Effector memory CD8-positive, alpha-beta T cell (primary cell): ENCODE data around the gene PTK7.
A peak's percentile ranks its signal among the peaks of the same experiment; 100 is the strongest.
"Not testable (repeated sequence)": the region's sequence is repeated elsewhere in the genome, so short reads cannot be mapped to it uniquely, and the experiment has no call there.

ENCODE experiments used
- ATAC-seq: fragments of 150-1000 bp; cut with Tn5 transposase; replicated peaks from 2 replicates; pipeline ENCODE4 v1.10.0; 2021; ENCODE audit warnings: mild to moderate bottlenecking, moderate library complexity
- DNase-seq, 3 experiments: peaks; one replicate each; pipeline ENCODE4 v3.0.0; 2021
- H3K27ac Mint-ChIP-seq, 2 donors: one replicate each; pipeline ENCODE4 v1.8.0; 2022; ENCODE audit warnings: mild to moderate bottlenecking in 2 of 2, mixed read lengths in 2 of 2, moderate library complexity in 2 of 2
- H3K27me3 Mint-ChIP-seq, 2 donors: one replicate each; pipeline ENCODE4 v1.8.0; 2022; ENCODE audit warnings: mixed read lengths in 2 of 2
- H3K36me3 Mint-ChIP-seq: one replicate; pipeline ENCODE4 v1.8.0; 2022; ENCODE audit warnings: mild to moderate bottlenecking, moderate library complexity, mixed read lengths; ENCODE audit not compliant: insufficient read depth
- H3K4me1 Mint-ChIP-seq, 2 donors: one replicate each; pipeline ENCODE4 v1.8.0; 2022; ENCODE audit warnings: low read depth in 2 of 2, mixed read lengths in 2 of 2
- H3K4me3 Mint-ChIP-seq, 2 donors: one replicate each; pipeline ENCODE4 v1.8.0; 2022; ENCODE audit warnings: mild to moderate bottlenecking in 2 of 2, mixed read lengths in 2 of 2, moderate library complexity in 2 of 2
- H3K9me3 Mint-ChIP-seq, 2 donors: one replicate each; pipeline ENCODE4 v1.8.0; 2022; ENCODE audit warnings: mixed read lengths in 2 of 2

PTK7 gene

DNA sequence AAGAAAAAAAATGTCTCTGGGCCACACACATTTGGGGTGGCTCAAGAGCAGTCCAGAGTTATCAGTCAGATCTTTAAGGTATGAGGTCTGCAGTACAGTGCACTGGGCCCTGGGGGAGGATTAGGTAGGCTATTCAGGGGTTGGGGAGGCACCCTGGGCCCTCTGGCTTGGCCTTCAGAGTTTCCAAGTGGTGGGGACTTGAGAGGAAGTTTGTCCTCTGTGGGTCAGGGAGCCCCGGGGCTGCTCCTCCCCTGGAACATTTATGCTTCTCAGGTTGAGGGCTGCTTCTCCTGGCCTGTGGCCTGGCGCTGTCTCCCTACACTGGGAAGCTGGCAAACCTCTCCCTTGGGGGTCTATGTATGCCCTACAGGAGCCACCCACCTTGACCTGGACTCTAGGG lies 46.0 kb downstream of the PTK7 start:
- Mint-ChIP-seq H3K27ac (no peak overlapping the region), H3K4me1 (no peaks in the 10 kb centered on the region), H3K4me3 (no peak overlapping the region), H3K27me3 (peaks cover 9 to 44% of the 10 kb centered on the region in 2 donors), H3K36me3 (peaks cover 2% of the 10 kb centered on the region), H3K9me3 (no peaks in the 10 kb centered on the region)
- no peak for DNase-seq
- ATAC-seq = no peak

DNA sequence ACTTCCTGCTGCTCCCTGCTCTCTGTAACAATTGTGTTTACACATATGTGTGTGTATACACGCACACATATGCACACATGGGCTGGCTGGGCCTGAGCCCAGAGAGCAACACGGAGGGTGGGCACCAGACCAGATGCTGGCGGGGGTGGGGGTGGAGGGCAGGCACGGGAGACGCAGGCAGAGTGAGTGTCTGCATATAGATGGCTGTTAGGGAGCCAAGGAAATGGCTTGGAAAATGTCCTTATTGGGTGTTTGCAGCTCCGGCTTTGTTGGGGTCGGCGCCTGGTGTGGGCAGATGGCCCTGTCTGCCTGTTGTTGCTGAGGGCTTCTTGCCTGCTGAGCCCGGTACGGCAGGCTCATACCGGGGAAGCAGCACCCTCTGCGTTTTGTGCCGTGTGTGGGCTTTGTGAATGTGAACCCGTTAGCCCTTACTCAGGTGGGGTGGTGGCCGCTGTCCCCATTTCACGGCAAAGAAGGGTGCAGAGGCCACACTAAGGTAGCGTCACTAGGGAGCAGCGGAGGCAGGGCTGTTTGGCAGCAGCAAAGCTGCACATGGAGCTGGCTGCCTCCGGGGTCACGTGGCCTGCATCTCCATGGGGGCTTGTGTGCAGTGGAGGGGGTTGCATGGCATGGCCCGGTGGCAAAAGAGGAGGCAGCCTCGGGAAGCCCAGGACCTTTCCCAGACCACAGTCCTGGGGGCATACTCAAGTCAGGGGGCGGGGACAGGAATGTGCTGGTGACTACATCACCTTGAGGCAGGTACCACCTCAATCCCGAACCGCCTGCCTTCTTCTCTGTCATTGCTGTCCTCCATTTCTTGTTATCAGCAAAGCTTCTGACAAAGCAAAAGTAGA lies 47.6 kb downstream of the PTK7 start:
- H3K36me3 Mint-ChIP-seq = peaks cover 2% of the 10 kb centered on the region
- H3K9me3 Mint-ChIP-seq = no peaks in the 10 kb centered on the region
- DNase-seq (no peak), ATAC-seq (no peak)
- H3K4me1 Mint-ChIP-seq = no peaks in the 10 kb centered on the region
- peaks cover 9 to 46% of the 10 kb centered on the region in 2 donors for H3K27me3 Mint-ChIP-seq
- no peak overlapping the region for H3K27ac Mint-ChIP-seq
- no peak overlapping the region for H3K4me3 Mint-ChIP-seq

DNA sequence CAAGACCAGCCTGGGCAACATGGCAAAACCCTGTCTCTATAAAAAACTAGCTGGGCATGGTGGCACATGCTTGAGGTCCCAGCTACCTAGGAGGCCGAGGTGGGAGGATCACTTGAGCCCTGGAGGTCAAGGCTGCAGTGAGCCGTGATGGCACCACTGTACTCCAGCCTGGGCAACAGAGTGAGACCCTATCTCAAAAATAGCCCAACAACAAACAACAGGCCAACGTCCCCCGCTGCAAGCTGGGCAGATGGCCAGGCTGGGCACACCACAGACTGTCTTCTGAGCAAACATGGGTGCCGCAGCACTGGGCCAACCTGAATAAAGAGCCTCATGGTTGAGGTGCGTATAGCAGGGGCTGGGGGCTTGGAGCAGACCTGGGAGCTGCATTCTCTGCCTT lies 48.4 kb downstream of the PTK7 start:
- H3K36me3 Mint-ChIP-seq = peaks cover 2% of the 10 kb centered on the region
- DNase-seq (no peak), ATAC-seq (no peak)
- H3K9me3 Mint-ChIP-seq = no peaks in the 10 kb centered on the region
- H3K27ac Mint-ChIP-seq = no peak overlapping the region
- H3K27me3 Mint-ChIP-seq = peaks cover 7 to 43% of the 10 kb centered on the region in 2 donors
- no peak overlapping the region for H3K4me3 Mint-ChIP-seq
- no peaks in the 10 kb centered on the region for H3K4me1 Mint-ChIP-seq

DNA sequence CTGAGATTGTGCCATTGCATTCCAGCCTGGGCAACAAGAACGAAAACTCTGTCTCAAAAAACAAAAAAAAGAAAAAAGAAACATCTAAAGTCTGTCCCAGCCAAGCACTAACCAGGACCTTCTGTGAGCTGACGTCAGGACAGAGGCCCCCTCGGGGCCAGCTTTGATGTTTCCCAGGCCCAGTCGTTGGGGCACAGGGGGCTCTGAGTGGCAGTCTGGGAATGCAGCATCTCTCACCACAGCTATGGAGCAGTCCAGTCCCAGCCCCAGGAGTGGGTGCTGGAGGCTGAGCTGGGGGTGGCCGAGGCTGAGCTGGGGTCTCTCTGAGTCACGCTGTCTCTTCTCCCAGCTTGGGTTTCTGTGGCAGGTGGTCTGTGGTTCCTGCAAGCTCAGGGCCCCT lies 49.0 kb downstream of the PTK7 start:
- peaks cover 2% of the 10 kb centered on the region for H3K36me3 Mint-ChIP-seq
- peaks cover 2 to 43% of the 10 kb centered on the region in 2 donors for H3K27me3 Mint-ChIP-seq
- no peak overlapping the region for H3K27ac Mint-ChIP-seq
- H3K4me3 Mint-ChIP-seq = no peak overlapping the region
- H3K9me3 Mint-ChIP-seq = no peaks in the 10 kb centered on the region
- ATAC-seq (no peak), DNase-seq (no peak)
- no peaks in the 10 kb centered on the region for H3K4me1 Mint-ChIP-seq

DNA sequence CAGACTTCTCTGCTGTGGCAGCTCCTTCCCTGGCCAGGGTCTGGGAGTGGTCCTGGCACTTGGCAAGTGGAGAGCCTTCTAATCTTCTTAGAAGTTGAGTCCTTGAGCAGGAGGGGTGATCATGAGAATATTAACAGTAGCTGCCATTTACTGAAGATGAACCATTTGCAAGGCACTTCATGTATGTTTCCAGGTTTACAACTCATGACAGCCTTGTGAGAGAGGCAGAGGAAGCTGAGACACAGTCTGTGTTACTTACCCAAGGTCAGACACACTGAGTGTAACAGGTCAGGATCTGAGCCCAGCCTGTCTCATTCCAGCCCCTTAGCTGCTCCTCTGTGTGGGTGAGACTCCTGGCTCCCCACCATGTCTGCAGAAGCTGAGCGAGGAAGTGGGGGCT lies 49.4 kb downstream of the PTK7 start:
- Mint-ChIP-seq H3K36me3 (peaks cover 2% of the 10 kb centered on the region), H3K4me3 (no peak overlapping the region), H3K27ac (no peak overlapping the region), H3K27me3 (peaks cover 5 to 44% of the 10 kb centered on the region in 2 donors), H3K9me3 (no peaks in the 10 kb centered on the region), H3K4me1 (no peaks in the 10 kb centered on the region)
- no peak for DNase-seq
- ATAC-seq = no peak

DNA sequence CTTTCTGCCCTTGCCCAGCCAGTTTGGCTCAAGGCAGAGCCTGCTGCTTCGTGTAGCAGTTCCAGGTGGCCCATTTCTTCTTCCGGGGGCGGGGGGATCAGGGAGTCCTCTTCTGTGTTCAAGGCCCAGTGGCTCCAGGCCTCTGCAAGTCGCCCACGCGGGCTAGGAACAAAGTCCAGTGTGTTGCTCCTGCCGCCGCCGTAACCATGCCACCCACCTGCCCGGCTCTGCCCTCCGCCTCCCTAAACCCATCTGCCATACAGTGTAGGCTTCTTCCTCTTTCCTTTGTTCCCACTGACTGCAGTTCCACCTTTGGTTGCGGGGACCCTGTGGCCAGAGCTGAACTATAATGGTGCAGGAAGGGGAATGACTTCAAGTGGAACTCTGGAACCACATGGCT lies 51.1 kb downstream of the PTK7 start:
- H3K4me1 Mint-ChIP-seq = no peaks in the 10 kb centered on the region
- no peaks in the 10 kb centered on the region for H3K9me3 Mint-ChIP-seq
- ATAC-seq (no peak), DNase-seq (no peak)
- H3K27ac Mint-ChIP-seq = no peak overlapping the region
- peaks cover 2% of the 10 kb centered on the region for H3K36me3 Mint-ChIP-seq
- H3K4me3 Mint-ChIP-seq = no peak overlapping the region
- H3K27me3 Mint-ChIP-seq = peaks cover 6 to 61% of the 10 kb centered on the region in 2 donors

DNA sequence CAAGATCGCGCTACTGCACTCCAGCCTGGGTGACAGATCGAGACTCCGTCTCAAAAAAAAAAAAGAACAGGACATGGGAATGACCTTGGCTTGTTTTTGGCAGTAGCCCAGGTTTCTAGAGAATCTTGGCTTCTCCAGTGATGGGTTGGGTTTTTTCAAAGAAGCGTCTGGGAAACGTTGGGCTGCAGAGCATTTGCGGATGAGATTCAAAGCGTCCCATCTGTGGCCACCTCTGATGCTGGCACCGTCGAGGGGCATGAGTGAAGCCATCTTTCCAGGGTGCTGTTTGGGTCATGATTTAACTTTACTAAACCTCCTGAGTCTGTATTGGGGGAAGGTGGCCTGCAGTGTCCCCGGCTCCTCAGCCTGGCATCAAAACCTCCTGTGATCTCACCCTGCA lies 51.8 kb downstream of the PTK7 start:
- Mint-ChIP-seq H3K4me1 (no peaks in the 10 kb centered on the region), H3K27me3 (peaks cover 6 to 59% of the 10 kb centered on the region in 2 donors), H3K4me3 (no peak overlapping the region), H3K27ac (no peak overlapping the region), H3K9me3 (no peaks in the 10 kb centered on the region), H3K36me3 (peaks cover 2% of the 10 kb centered on the region)
- ATAC-seq (no peak), DNase-seq (no peak)

DNA sequence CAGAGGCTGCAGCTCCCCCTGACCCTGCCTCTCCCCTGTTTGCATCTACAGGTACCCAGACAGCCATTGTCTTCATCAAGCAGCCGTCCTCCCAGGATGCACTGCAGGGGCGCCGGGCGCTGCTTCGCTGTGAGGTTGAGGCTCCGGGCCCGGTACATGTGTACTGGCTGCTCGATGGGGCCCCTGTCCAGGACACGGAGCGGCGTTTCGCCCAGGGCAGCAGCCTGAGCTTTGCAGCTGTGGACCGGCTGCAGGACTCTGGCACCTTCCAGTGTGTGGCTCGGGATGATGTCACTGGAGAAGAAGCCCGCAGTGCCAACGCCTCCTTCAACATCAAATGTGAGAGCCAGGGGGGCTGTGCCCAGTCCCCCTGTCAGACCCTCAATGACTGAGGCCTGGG lies 52.8 kb downstream of the PTK7 start:
- H3K9me3 Mint-ChIP-seq = no peaks in the 10 kb centered on the region
- H3K36me3 Mint-ChIP-seq = no peaks in the 10 kb centered on the region
- no peak overlapping the region for H3K4me3 Mint-ChIP-seq
- no peak overlapping the region for H3K27ac Mint-ChIP-seq
- no peak for ATAC-seq
- H3K4me1 Mint-ChIP-seq = no peaks in the 10 kb centered on the region
- no peak for DNase-seq
- peaks cover 6 to 55% of the 10 kb centered on the region in 2 donors for H3K27me3 Mint-ChIP-seq

DNA sequence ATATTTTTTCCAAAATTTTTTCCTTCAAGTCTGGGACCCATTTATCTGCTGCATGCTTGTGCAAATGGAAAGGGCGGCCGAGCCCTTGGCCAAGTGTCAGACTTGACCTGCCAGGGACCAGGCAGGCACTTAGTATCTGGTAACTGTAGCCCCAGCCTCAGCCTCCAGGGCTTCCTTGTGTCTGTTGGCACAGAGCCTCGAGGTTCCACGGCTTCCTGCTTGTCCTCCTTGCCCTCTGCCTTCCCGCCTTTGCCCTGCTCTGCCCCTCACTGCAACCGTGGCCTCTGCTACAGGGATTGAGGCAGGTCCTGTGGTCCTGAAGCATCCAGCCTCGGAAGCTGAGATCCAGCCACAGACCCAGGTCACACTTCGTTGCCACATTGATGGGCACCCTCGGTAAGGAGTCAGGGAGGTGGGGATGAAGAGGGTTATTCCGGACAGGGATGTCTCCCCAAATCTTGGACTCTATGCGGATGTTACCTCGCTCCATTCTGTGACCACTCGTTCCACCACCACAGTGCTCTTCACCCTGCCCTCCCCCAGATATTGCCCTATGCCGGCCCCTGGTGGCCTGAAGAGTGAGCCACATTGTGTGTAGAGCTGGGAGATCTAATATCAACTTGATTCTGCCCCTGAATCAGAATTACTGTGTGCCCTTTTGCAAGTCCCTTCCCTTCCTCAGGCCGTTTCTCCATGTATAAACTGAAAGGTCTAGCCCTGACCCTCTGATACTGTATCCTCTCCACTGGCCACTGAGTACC lies 53.5 kb downstream of the PTK7 start:
- DNase-seq (no peak), ATAC-seq (peak; percentile 39)
- H3K36me3 Mint-ChIP-seq = no peaks in the 10 kb centered on the region
- H3K9me3 Mint-ChIP-seq = no peaks in the 10 kb centered on the region
- H3K4me3 Mint-ChIP-seq = no peak overlapping the region
- no peaks in the 10 kb centered on the region for H3K4me1 Mint-ChIP-seq
- H3K27ac Mint-ChIP-seq = peak overlapping the region in 1 of 2 donors; percentile 45
- peaks cover 6 to 55% of the 10 kb centered on the region in 2 donors for H3K27me3 Mint-ChIP-seq

DNA sequence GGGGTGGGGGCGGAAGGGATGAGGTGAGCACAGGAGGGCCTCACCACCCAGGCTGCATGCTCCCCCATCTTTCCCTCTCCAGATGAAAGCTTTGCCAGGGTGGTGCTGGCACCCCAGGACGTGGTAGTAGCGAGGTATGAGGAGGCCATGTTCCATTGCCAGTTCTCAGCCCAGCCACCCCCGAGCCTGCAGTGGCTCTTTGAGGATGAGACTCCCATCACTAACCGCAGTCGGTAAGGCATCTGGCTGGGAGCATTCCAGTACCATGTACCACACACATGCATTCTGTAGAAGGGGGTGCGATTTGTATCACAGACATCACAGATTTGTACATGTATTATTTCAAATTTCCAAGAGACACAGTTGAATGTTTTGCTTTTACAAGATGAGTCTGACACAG lies 54.3 kb downstream of the PTK7 start:
- no peak for DNase-seq
- H3K27ac Mint-ChIP-seq = peak overlapping the region in 1 of 2 donors; percentile 45
- no peak overlapping the region for H3K4me3 Mint-ChIP-seq
- H3K9me3 Mint-ChIP-seq = no peaks in the 10 kb centered on the region
- H3K36me3 Mint-ChIP-seq = no peaks in the 10 kb centered on the region
- H3K27me3 Mint-ChIP-seq = peaks cover 6 to 53% of the 10 kb centered on the region in 2 donors
- H3K4me1 Mint-ChIP-seq = peaks cover 0 to 3% of the 10 kb centered on the region in 2 donors
- ATAC-seq = no peak

DNA sequence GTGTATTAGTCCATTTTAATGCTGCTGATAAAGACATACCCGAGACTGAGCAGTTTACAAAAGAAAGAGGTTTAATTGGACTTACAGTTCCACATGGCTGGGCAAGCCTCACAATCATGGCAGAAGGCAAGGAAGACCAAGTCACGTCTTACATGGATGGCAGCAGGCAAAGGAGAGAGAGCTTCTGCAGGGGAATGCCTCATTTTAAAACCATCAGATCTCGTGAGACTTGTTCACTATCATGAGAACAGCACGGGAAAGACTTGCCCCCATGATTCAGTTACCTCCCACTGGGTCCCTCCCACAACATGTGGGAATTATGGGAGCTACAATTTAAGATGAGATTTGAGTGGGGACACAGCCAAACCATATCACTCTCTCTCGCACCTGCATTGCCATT lies 55.3 kb downstream of the PTK7 start:
- H3K4me3 Mint-ChIP-seq, H3K9me3 Mint-ChIP-seq, H3K27ac Mint-ChIP-seq: not testable (repeated sequence)

DNA sequence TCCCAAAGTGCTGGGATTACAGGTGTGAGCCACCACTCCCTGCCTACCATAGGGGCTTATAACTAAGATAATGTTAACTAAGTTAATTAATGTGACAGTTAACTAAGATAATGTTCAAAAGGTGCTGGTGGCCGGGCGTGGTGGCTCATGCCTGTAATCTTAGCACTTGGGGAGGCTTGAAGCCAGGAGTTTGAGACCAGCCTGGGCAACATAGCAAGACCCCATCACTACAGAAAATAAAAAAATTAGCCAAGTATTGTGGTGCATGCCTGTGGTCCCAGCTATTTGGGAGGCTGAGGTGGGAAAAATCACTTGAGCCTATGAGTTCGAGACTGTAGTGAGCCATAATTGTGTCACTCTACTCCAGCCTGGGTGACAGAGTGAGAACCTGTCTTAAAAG lies 62.2 kb downstream of the PTK7 start:
- ATAC-seq = no peak
- DNase-seq = no peak
- no peaks in the 10 kb centered on the region for H3K36me3 Mint-ChIP-seq
- H3K27ac Mint-ChIP-seq = no peak overlapping the region
- H3K4me1 Mint-ChIP-seq = peaks cover 8 to 18% of the 10 kb centered on the region in 2 donors
- no peak overlapping the region for H3K4me3 Mint-ChIP-seq
- no peaks in the 10 kb centered on the region for H3K27me3 Mint-ChIP-seq
- H3K9me3 Mint-ChIP-seq = no peaks in the 10 kb centered on the region

More for the DNA sequence above, 55.3 kb downstream of the PTK7 start:
- not testable (repeated sequence) for DNase-seq, ATAC-seq, H3K4me1 Mint-ChIP-seq, H3K36me3 Mint-ChIP-seq
- H3K27me3 Mint-ChIP-seq = peaks cover 6 to 44% of the 10 kb centered on the region in 2 donors

DNA sequence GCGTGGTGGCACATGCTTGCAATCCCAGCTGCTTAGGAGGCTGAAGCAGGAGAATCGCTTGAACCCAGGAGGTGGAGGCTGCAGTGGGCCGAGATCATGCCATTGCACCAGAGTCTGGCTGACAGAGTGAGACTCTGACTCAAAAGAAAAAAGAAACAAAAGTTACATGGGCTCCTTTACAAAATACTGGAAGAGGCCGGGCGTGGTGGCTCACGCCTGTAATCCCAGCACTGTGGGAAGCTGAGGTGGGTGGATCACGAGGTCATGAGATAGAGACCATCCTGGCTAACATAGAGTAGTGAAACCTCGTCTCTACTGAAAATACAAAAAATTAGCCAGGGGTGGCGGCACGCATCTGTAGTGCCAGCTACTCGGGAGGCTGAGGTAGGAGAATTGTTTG lies 63.9 kb downstream of the PTK7 start:
- ATAC-seq, H3K27ac Mint-ChIP-seq, H3K27me3 Mint-ChIP-seq, H3K4me3 Mint-ChIP-seq, H3K36me3 Mint-ChIP-seq, DNase-seq, H3K9me3 Mint-ChIP-seq: not testable (repeated sequence)
- peaks cover 15 to 24% of the 10 kb centered on the region in 2 donors for H3K4me1 Mint-ChIP-seq

DNA sequence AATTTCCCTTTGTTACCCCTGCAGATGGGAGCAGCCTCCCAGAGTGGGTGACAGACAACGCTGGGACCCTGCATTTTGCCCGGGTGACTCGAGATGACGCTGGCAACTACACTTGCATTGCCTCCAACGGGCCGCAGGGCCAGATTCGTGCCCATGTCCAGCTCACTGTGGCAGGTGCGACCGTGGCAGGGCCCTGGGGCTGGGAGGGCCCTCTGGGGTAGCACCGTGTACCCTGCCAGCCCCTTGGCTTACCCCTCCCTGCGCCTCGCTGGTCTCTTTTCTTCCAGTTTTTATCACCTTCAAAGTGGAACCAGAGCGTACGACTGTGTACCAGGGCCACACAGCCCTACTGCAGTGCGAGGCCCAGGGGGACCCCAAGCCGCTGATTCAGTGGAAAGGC lies 65.5 kb downstream of the PTK7 start:
- Mint-ChIP-seq H3K36me3 (no peaks in the 10 kb centered on the region), H3K27me3 (peaks cover 0 to 13% of the 10 kb centered on the region in 2 donors), H3K4me1 (peaks cover 15 to 20% of the 10 kb centered on the region in 2 donors), H3K9me3 (no peaks in the 10 kb centered on the region), H3K27ac (peak overlapping the region; percentile 66 to 90), H3K4me3 (peak overlapping the region; percentile 55 to 70)
- ATAC-seq = no peak
- no peak for DNase-seq
